WTC11 (cell line): ENCODE data around the gene LGMN. TPM values are rescaled to one million over a fixed set of nuclear protein-coding genes. Genes with fewer than 3 reads are reported as not detected.
A peak's percentile ranks its signal among the peaks of the same experiment; 100 is the strongest.

Experiments used
- ATAC-seq: fragments of 200-7000 bp; cut with Tn5 transposase; 2 replicates; pipeline ENCODE4 v1.10.0; 2021; ENCODE audit warnings: mild to moderate bottlenecking, moderate library complexity
- CTCF ChIA-PET: fragments of 300-600 bp; sonication (Branson Sonifier 250); formaldehyde crosslinking; loops from one replicate; lab custom pipeline; 2021; ENCODE audit warnings: antibody characterized with exemption; lab: Charles Lee
- POLR2A ChIA-PET: fragments of 350-600 bp; sonication (Branson Sonifier 250); formaldehyde crosslinking; loops from one replicate; lab custom pipeline; 2021; ENCODE audit warnings: antibody characterized with exemption; lab: Charles Lee
- DNase-seq: peaks from one replicate; pipeline ENCODE4 v3.0.0; 2021; ENCODE audit warnings: low spot score
- H3K27ac Mint-ChIP-seq: 2 replicates; pipeline ENCODE4 v1.8.0; 2021; ENCODE audit warnings: mixed read lengths
- H3K27me3 Mint-ChIP-seq: 2 replicates; pipeline ENCODE4 v1.8.0; 2021; ENCODE audit warnings: low read depth, mild to moderate bottlenecking, moderate library complexity, mixed read lengths
- H3K36me3 Mint-ChIP-seq: 2 replicates; pipeline ENCODE4 v1.8.0; 2021; ENCODE audit warnings: mixed read lengths
- H3K4me1 Mint-ChIP-seq: 2 replicates; pipeline ENCODE4 v1.8.0; 2022; ENCODE audit warnings: mixed read lengths
- H3K4me3 Mint-ChIP-seq: 2 replicates; pipeline ENCODE4 v1.8.0; 2021; ENCODE audit warnings: mild to moderate bottlenecking, moderate library complexity, mixed read lengths
- H3K9me3 Mint-ChIP-seq: 2 replicates; pipeline ENCODE4 v1.8.0; 2021; ENCODE audit warnings: mixed read lengths
- AFF4 ChIP-seq: sonication (generic); formaldehyde crosslinking; IDR thresholded peaks from 2 replicates; pipeline ENCODE4 v1.8.1; 2023; ENCODE audit warnings: mild to moderate bottlenecking, missing genetic modification reagents, borderline replicate concordance
- AR ChIP-seq: fragments of 250-450 bp; sonication (Bioruptor Pico); IDR thresholded peaks from 2 replicates; pipeline ENCODE4 v1.9.0; 2021; ENCODE audit warnings: mild to moderate bottlenecking
- FOXK1 ChIP-seq: sonication (generic); formaldehyde crosslinking; IDR thresholded peaks from 2 replicates; pipeline ENCODE4 v1.8.0; 2022; ENCODE audit warnings: mild to moderate bottlenecking, moderate library complexity, missing genetic modification reagents
- GABPB1 ChIP-seq: sonication (generic); formaldehyde crosslinking; IDR thresholded peaks from 2 replicates; pipeline ENCODE4 v1.8.1; 2023; ENCODE audit warnings: mild to moderate bottlenecking, missing genetic modification reagents
- GTF2I ChIP-seq: fragments of 250-450 bp; sonication (Bioruptor Pico); conservative IDR thresholded peaks from 2 replicates; pipeline ENCODE4 v1.4.0; 2021; ENCODE audit warnings: mild to moderate bottlenecking
- HMGA2 ChIP-seq: fragments of 250-450 bp; sonication (Bioruptor Pico); IDR thresholded peaks from 2 replicates; pipeline ENCODE4 v1.4.0; 2021; ENCODE audit warnings: mild to moderate bottlenecking, moderate library complexity
- JAZF1 ChIP-seq: fragments of 250-450 bp; sonication (Bioruptor Pico); IDR thresholded peaks from 2 replicates; pipeline ENCODE4 v1.9.0; 2021; ENCODE audit warnings: moderate library complexity, mild to moderate bottlenecking, inconsistent platforms
- NFATC4 ChIP-seq: fragments of 250-450 bp; sonication (Bioruptor Pico); IDR thresholded peaks from 2 replicates; pipeline ENCODE4 v1.9.0; 2021; ENCODE audit warnings: mild to moderate bottlenecking
- NR1H2 ChIP-seq: sonication (generic); formaldehyde crosslinking; IDR thresholded peaks from 2 replicates; pipeline ENCODE4 v1.9.0; 2021; ENCODE audit warnings: mild to moderate bottlenecking, moderate library complexity, missing genetic modification reagents
- OVOL2 ChIP-seq: fragments of 250-450 bp; sonication (Bioruptor Pico); IDR thresholded peaks from 2 replicates; pipeline ENCODE4 v1.9.0; 2021; ENCODE audit warnings: mild to moderate bottlenecking, borderline replicate concordance
- SMAD3 ChIP-seq: sonication (generic); formaldehyde crosslinking; IDR thresholded peaks from 2 replicates; pipeline ENCODE4 v1.8.0; 2022; ENCODE audit warnings: missing genetic modification reagents, mild to moderate bottlenecking, borderline replicate concordance
- TEAD4 ChIP-seq: sonication (generic); formaldehyde crosslinking; IDR thresholded peaks from 2 replicates; pipeline ENCODE4 v1.8.0; 2022; ENCODE audit warnings: mild to moderate bottlenecking, missing genetic modification reagents
- USF1 ChIP-seq: sonication (generic); formaldehyde crosslinking; IDR thresholded peaks from 2 replicates; pipeline ENCODE4 v1.8.0; 2022; ENCODE audit warnings: mild to moderate bottlenecking, missing genetic modification reagents
- ZBTB21 ChIP-seq: sonication (generic); formaldehyde crosslinking; IDR thresholded peaks from 2 replicates; pipeline ENCODE4 v1.8.1; 2023; ENCODE audit warnings: mild to moderate bottlenecking, missing genetic modification reagents, borderline replicate concordance
- ZNF232 ChIP-seq: sonication (generic); formaldehyde crosslinking; IDR thresholded peaks from 2 replicates; pipeline ENCODE4 v1.8.0; 2022; ENCODE audit warnings: mild to moderate bottlenecking, missing genetic modification reagents
- ZNF671 ChIP-seq: fragments of 250-450 bp; sonication (Bioruptor Pico); IDR thresholded peaks from 2 replicates; pipeline ENCODE4 v1.8.0; 2021; ENCODE audit warnings: mild to moderate bottlenecking
- total RNA-seq: library from RNA; stranded (reverse); gene quantifications from 3 replicates; pipeline ENCODE4 v1.2.3, GENCODE V29; 2021
- TF ChIP-seq, protein P1 (sequence below): fragments of 250-450 bp; sonication (Bioruptor Pico); IDR thresholded peaks from 2 replicates; pipeline ENCODE4 v1.9.0; 2021; ENCODE audit warnings: moderate library complexity, mild to moderate bottlenecking, inconsistent platforms, borderline replicate concordance
- TF ChIP-seq, protein P2 (sequence below): sonication (generic); formaldehyde crosslinking; IDR thresholded peaks from 2 replicates; pipeline ENCODE4 v1.8.0; 2023; ENCODE audit warnings: missing genetic modification reagents
- TF ChIP-seq, protein P3 (sequence below): sonication (generic); formaldehyde crosslinking; IDR thresholded peaks from 2 replicates; pipeline ENCODE4 v1.8.1; 2023; ENCODE audit warnings: mild to moderate bottlenecking, moderate library complexity, missing genetic modification reagents
- TF ChIP-seq, protein P4 (sequence below): sonication (generic); formaldehyde crosslinking; IDR thresholded peaks from 2 replicates; pipeline ENCODE4 v1.8.0; 2023; ENCODE audit warnings: mild to moderate bottlenecking, missing genetic modification reagents
- TF ChIP-seq, protein P5 (sequence below): sonication (generic); formaldehyde crosslinking; IDR thresholded peaks from 2 replicates; pipeline ENCODE4 v1.8.1; 2023; ENCODE audit warnings: mild to moderate bottlenecking, missing genetic modification reagents

LGMN gene
- total RNA-seq, 1 experiment from 2014 or later: 55.7 TPM

- Mint-ChIP-seq H3K36me3 (0 out of 2 replicates have a peak, but pooled peaks cover under 1% of the 10 kb centered on the region), H3K9me3 (no peaks in the 10 kb centered on the region), H3K4me1 (peaks cover 14% of the 10 kb centered on the region), H3K27me3 (no peaks in the 10 kb centered on the region), H3K27ac (no peak overlapping the region), H3K4me3 (no peak overlapping the region)
- ChIA-PET POLR2A (no interaction called here), CTCF (interaction anchor here (0.8 to 1.2 kb wide), 2 partner anchors 8 to 54 kb away, joined by 3 to 4 read pairs; partner anchors contain the start of gene LGMN)
- ATAC-seq (no peak), DNase-seq (no peak)
- no peak for TF ChIP-seq AR
- TF ChIP-seq ZNF232: no peak
- TF ChIP-seq, protein P1, sequence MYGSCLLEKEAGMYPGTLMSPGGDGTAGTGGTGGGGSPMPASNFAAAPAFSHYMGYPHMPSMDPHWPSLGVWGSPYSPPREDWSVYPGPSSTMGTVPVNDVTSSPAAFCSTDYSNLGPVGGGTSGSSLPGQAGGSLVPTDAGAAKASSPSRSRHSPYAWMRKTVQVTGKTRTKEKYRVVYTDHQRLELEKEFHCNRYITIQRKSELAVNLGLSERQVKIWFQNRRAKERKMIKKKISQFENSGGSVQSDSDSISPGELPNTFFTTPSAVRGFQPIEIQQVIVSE (CRISPR knock-in tag): no peak
- TF ChIP-seq TEAD4 (CRISPR knock-in tag): no peak
- no peak for TF ChIP-seq FOXK1 (CRISPR knock-in tag)
- TF ChIP-seq NR1H2: no peak
- TF ChIP-seq GABPB1 (CRISPR knock-in tag): no peak
- TF ChIP-seq JAZF1 (CRISPR knock-in tag): no peak
- TF ChIP-seq OVOL2 (CRISPR knock-in tag): no peak
- no peak for TF ChIP-seq SMAD3
- TF ChIP-seq HMGA2: no peak
- no peak for TF ChIP-seq NFATC4 (CRISPR knock-in tag)
- TF ChIP-seq ZBTB21 (CRISPR knock-in tag): no peak
- no peak for TF ChIP-seq USF1 (CRISPR knock-in tag)
- TF ChIP-seq ZNF671 (CRISPR knock-in tag): no peak
- TF ChIP-seq, protein P2, sequence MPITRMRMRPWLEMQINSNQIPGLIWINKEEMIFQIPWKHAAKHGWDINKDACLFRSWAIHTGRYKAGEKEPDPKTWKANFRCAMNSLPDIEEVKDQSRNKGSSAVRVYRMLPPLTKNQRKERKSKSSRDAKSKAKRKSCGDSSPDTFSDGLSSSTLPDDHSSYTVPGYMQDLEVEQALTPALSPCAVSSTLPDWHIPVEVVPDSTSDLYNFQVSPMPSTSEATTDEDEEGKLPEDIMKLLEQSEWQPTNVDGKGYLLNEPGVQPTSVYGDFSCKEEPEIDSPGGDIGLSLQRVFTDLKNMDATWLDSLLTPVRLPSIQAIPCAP (CRISPR knock-in tag): no peak
- TF ChIP-seq, protein P3, sequence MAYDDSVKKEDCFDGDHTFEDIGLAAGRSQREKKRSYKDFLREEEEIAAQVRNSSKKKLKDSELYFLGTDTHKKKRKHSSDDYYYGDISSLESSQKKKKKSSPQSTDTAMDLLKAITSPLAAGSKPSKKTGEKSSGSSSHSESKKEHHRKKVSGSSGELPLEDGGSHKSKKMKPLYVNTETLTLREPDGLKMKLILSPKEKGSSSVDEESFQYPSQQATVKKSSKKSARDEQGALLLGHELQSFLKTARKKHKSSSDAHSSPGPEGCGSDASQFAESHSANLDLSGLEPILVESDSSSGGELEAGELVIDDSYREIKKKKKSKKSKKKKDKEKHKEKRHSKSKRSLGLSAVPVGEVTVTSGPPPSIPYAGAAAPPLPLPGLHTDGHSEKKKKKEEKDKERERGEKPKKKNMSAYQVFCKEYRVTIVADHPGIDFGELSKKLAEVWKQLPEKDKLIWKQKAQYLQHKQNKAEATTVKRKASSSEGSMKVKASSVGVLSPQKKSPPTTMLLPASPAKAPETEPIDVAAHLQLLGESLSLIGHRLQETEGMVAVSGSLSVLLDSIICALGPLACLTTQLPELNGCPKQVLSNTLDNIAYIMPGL (CRISPR knock-in tag): no peak
These were observed 8.0 kb downstream of the LGMN start for GRCh38 chr14:92740440-92740839.

DNA sequence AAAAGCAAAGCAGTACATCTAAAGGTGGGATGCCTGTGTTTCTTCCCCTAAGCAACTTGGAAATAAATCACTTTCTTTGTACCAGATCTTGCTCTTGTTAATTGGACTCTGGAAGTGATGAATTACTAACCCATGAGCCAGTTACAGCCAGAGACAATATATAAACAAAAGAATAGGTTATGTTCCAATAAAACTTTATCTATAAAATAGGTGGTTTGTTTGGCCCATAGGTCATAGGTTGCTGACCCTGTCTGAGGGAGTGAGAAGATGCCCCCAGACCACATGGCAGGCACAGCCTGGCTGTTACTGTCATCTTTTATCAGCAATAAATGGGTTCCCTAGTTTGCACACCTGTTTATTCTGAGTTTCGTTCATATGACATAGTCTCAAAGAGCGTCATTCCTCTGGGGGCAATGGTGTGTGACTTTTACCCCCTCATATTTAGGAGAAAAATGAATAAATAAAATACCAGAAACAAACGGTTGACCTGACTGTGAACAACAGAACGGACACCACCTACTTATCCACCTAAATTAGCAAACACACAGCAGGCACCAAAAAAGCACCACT, 10.7 kb downstream of the LGMN start:
- peak overlapping the region; percentile 39; the same call in 1 of the 2 replicates for H3K27ac Mint-ChIP-seq
- ChIA-PET CTCF (interaction anchor here (1.0 kb wide), 1 partner anchor 46 kb away, joined by 3 read pairs; no protein-coding TSS in a partner anchor), POLR2A (no interaction called here)
- DNase-seq (no peak), ATAC-seq (no peak)
- H3K9me3 Mint-ChIP-seq: no peaks in the 10 kb centered on the region
- H3K4me3 Mint-ChIP-seq: no peak overlapping the region
- no peaks in the 10 kb centered on the region for H3K27me3 Mint-ChIP-seq
- peaks cover 15% of the 10 kb centered on the region for H3K4me1 Mint-ChIP-seq
- H3K36me3 Mint-ChIP-seq: peaks cover under 1% of the 10 kb centered on the region
- TF ChIP-seq AFF4 (CRISPR knock-in tag): no peak
- TF ChIP-seq, protein P4, sequence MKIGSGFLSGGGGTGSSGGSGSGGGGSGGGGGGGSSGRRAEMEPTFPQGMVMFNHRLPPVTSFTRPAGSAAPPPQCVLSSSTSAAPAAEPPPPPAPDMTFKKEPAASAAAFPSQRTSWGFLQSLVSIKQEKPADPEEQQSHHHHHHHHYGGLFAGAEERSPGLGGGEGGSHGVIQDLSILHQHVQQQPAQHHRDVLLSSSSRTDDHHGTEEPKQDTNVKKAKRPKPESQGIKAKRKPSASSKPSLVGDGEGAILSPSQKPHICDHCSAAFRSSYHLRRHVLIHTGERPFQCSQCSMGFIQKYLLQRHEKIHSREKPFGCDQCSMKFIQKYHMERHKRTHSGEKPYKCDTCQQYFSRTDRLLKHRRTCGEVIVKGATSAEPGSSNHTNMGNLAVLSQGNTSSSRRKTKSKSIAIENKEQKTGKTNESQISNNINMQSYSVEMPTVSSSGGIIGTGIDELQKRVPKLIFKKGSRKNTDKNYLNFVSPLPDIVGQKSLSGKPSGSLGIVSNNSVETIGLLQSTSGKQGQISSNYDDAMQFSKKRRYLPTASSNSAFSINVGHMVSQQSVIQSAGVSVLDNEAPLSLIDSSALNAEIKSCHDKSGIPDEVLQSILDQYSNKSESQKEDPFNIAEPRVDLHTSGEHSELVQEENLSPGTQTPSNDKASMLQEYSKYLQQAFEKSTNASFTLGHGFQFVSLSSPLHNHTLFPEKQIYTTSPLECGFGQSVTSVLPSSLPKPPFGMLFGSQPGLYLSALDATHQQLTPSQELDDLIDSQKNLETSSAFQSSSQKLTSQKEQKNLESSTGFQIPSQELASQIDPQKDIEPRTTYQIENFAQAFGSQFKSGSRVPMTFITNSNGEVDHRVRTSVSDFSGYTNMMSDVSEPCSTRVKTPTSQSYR (CRISPR knock-in tag): no peak
- TF ChIP-seq, protein P5, sequence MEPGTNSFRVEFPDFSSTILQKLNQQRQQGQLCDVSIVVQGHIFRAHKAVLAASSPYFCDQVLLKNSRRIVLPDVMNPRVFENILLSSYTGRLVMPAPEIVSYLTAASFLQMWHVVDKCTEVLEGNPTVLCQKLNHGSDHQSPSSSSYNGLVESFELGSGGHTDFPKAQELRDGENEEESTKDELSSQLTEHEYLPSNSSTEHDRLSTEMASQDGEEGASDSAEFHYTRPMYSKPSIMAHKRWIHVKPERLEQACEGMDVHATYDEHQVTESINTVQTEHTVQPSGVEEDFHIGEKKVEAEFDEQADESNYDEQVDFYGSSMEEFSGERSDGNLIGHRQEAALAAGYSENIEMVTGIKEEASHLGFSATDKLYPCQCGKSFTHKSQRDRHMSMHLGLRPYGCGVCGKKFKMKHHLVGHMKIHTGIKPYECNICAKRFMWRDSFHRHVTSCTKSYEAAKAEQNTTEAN (CRISPR knock-in tag): no peak
- no peak for TF ChIP-seq GTF2I (CRISPR knock-in tag)
